ENCODE results near the gene CBX1.

GRCh38 chr17:48139944-48140343 is 38.7 kb upstream of the CBX1 start:
- TF ChIP-seq CTCF (IDR thresholded peaks at IDR 0.05) (no peak), POLR2A (IDR thresholded peaks at IDR 0.05) (no peak), POLR2AphosphoS5 (IDR thresholded peaks at IDR 0.05) (no peak)

Data from transverse colon (tissue), 4 donors.